Measurements from ENCODE around the gene SLC2A10.
"Not testable (repeated sequence)": the region's sequence is repeated elsewhere in the genome, so short reads cannot be mapped to it uniquely, and the experiment has no call there.

The SLC2A10 gene

GRCh38 chr20:46709459-46710152 is at the start of gene SLC2A10:
Gene SLC2A10, plus strand, starts transcription at chr20:46709649. Its CDS starts 88 bp downstream, at chr20:46709737.
- DNase-seq (ENCODE audit: low read depth, low spot score): no peak

GRCh38 chr20:46660487-46660886 is 49.0 kb upstream of the SLC2A10 start:
- DNase-seq (ENCODE audit: low read depth, low spot score): no peak

DNA sequence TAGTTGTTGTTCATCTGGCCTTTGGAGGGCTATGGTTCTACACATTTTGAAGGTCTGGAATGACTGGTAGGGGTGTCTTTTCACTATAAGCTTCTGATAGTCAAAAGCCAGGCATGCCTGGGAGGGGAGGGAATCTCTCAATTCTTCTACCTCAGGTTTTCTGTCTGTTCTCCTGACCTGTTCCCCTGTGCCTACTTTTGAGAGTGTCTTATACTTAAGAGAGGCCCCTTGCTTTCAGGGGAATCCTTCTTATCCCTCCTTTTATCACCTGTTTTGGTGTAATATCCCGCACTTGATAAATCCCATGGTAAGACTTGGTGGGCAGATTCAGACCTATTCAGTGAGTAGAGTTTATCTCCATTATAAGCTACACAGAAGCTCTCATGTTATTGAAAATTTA is 47.8 kb upstream of the SLC2A10 start:
- no peak for DNase-seq (ENCODE audit: low read depth, low spot score)

DNA sequence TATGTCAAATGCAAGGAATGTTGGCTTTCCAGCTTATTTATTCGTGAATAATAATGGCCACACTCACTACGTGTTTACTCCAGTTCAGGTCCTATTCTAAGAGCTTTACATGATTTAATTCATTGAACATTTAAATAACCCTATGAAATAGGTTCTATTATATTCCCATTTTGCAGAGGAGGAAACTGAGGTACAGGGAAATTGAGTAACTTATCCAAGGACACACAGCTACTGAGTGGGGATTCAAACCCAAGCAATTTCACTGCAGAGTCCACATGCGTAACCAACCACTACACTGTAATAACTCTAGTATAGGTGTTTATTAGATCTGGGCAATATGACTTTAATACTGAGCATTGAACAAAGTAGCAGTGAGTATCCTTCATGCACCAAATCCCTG is 45.9 kb upstream of the SLC2A10 start:
- no peak for DNase-seq (ENCODE audit: low read depth, low spot score)

GRCh38 chr20:46665602-46666001 is 43.8 kb upstream of the SLC2A10 start:
- no peak for DNase-seq (ENCODE audit: low read depth, low spot score)

- no peak for DNase-seq (ENCODE audit: low read depth, low spot score)
These were observed 43.1 kb upstream of the SLC2A10 start for GRCh38 chr20:46666306-46666705.

DNA sequence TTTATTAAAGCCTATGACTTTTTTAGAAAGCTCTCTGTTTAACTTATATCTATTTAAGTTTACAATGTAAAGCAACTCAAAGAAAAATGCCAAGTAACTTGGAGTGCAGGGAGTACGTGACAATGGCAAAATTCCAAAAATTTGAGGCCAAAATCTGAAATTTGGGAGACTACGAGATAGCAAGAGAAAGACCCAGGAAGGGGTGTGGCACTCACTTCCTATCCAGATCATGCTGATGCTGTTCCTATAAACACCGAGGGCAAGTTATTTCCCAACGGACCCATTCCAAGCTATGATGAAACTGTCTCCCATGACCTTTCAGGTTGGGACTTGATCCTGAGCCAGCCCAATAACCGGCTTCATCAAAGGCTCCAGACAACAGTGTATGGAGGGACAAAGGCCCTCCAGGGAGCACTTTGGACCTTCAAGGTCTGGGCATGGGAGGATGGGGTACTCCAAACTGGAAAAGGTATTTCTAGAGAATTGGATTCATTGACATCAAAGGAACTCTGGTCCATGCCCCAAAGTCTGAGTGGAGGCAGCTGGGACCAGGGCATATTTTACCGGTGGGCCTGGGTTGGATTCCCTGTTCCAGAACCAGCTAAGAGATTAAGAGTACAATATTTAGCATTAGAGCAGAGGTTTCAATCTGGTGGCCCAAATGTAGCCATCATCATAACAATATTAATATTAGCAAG is 42.5 kb upstream of the SLC2A10 start:
- DNase-seq (ENCODE audit: low read depth, low spot score): no peak

- no peak for DNase-seq (ENCODE audit: low read depth, low spot score)
These were observed 39.2 kb upstream of the SLC2A10 start for GRCh38 chr20:46670228-46670584.

- DNase-seq (ENCODE audit: low read depth, low spot score): no peak
These were observed 38.6 kb upstream of the SLC2A10 start for GRCh38 chr20:46670585-46671584.

DNA sequence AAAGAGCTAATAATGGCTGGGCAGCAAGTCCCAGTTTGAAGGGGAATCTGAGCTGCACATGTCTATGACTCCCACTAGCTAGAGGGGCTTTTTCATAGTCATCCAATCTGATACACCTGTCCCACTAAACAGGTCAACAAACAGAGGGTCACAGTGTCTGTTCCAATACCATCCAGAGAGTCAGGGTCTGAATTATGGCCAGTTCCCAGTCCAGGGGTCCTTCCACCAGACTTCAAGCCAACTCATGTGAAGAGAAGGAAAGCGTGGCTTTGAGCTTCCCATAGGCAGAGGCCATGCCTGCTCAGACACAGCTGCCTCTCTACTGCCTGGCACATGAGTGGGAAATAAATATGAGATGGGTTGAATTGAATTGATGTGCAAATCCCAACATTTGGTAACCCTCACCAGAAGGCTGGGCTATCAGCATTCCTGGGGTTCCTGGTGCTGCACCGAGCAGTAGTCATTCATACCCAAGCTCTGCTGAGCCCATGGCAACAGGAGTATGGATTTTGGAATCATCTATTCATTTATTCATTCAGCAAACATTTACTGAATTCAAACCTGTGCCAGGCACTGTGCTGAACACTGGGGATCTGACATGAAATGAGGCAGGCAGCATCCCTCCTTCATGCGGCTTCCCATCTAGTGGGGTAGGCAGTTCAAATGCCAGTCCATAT is 37.4 kb upstream of the SLC2A10 start:
- no peak for DNase-seq (ENCODE audit: low read depth, low spot score)

- no peak for DNase-seq (ENCODE audit: low read depth, low spot score)
These were observed 36.8 kb upstream of the SLC2A10 start for GRCh38 chr20:46672543-46673148.

GRCh38 chr20:46673394-46674252 is 35.8 kb upstream of the SLC2A10 start:
- no peak for DNase-seq (ENCODE audit: low read depth, low spot score)

DNA sequence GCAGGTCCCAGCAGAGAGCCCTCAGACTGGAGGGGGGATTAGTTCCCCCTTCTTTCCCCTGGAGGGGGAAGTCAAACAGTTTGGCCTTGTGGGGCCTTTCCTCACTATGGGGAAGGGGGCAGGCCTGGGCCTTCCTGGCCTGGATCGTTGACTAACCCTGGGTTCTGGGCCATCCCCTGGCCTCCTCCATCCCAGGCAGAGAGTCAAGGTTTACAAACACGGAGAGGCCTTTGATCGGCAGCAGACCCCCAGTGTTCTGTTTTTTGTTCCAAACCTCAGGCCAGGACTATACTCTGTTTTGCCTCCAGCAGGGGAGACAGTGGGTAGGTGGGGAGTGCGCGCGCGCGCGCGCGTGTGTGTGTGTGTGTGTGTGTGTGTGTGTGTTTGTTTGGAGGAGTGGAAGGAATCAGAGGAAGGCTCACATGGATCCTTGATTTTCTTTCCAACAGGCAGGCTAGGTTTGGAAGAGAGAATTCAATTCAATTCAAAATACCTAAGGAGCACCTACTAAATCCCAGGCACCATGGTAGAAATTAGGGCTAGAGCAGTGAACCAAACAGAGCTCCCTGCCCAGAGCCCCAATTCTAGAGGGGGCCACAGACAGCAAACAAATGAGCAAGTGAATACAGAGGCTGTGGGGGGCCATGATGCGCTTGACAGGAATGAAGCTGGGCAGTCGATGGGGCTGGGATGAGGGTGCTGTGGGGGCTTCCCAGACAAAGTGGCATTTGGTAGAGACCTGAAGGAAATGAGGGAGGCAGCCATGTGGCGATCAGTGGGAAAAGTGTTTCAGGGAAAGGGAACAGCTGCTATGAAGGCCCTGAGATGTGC is 35.0 kb upstream of the SLC2A10 start:
- peak; percentile 81 for DNase-seq (ENCODE audit: low read depth, low spot score)

- DNase-seq (ENCODE audit: low read depth, low spot score): not testable (repeated sequence)
These were observed 32.7 kb upstream of the SLC2A10 start for GRCh38 chr20:46676649-46677316.

DNA sequence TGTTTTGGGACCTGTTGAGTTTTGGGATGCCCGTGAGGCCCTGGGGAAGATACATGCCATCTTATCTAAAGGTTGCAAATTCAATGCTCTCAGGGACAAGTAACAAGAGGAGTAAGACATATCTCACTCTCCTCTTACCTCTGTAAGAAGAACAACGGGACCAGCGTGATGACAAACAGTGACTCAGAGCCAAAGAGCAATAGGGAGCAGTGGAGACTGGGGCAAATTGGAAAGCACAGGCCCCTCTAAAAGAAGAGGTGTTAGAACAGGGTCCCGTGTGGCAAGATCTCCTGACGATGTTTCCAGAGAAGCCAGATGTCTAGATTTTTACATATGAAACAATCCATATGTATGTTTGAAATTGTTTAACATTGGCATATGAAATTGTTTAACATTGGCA is 31.8 kb upstream of the SLC2A10 start:
- no peak for DNase-seq (ENCODE audit: low read depth, low spot score)

- DNase-seq (ENCODE audit: low read depth, low spot score): no peak
These were observed 30.9 kb upstream of the SLC2A10 start for GRCh38 chr20:46678516-46678915.

- DNase-seq (ENCODE audit: low read depth, low spot score): no peak
These were observed 28.8 kb upstream of the SLC2A10 start for GRCh38 chr20:46680684-46681031.

DNA sequence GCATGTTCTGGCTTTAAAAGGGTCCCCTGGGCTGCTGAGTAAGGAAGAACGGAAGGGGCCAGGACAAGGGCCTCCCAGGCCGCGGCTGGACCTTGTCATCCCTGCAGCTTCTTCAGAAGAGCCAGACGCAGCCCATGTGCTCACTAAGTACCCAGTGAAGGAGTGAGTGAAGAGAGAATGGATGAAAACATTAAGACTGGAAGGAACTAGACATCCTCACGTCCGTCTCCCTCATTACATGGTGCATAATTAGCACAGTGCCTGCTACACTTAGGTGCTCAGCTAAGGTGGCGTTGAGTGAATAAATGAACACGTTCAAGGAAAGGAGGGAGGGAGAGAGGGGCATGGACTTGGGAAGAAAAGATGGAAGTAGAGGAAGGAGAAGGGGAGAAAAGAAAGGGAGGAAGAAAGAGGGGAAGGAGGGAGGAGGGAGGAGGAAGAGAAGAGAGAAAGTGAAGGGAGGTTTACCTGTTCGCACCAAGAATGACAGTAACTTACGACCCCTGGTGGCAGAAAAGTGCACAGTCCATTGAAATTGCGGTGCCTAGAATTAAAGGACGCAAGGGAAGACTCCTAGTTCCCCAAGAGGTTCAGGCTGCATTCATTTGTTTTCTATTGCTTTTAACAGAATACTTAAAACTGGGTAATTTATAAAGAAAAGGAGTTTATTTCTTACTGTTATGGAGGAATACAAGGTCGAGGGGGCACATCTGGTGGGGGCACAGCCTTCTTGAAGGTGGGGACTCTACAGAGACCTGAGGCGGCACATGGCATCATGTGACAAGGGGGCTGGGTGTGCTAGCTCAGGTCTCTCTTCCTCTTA is 28.2 kb upstream of the SLC2A10 start:
- DNase-seq (ENCODE audit: low read depth, low spot score): no peak
